GM23338 (cell line): ENCODE measurements around the gene MMP25. TPM values are rescaled to one million over a fixed set of nuclear protein-coding genes. Genes with fewer than 3 reads are reported as not detected.

Experiments
- ATAC-seq: fragments of 200-7000 bp; cut with Tn5 transposase; 3 replicates; pipeline ENCODE4 v1.9.1; 2020
- DNase-seq: peaks from one replicate; pipeline ENCODE4 v3.0.0-alpha.2; 2015; ENCODE audit warnings: low spot score
- H2AFZ ChIP-seq: fragments of 200-600 bp; sonication (generic); 2 replicates; pipeline ENCODE4 v1.8.0; 2016; ENCODE audit warnings: antibody characterized with exemption, mild to moderate bottlenecking, moderate library complexity
- H3F3A ChIP-seq: fragments of 200-600 bp; sonication (generic); replicated peaks from 2 replicates; pipeline ENCODE4 v1.8.0; 2017; ENCODE audit warnings: antibody characterized with exemption, mixed run types, low read depth
- H3K27ac ChIP-seq: fragments of 200-600 bp; sonication (generic); 2 replicates; pipeline ENCODE4 v1.6.1; 2016; ENCODE audit warnings: low read depth
- H3K27me3 ChIP-seq: fragments of 200-600 bp; sonication (generic); 2 replicates; pipeline ENCODE4 v1.8.0; 2016; ENCODE audit warnings: mild to moderate bottlenecking, mixed run types, moderate library complexity; ENCODE audit not compliant: insufficient read depth
- H3K36me3 ChIP-seq: fragments of 200-600 bp; sonication (generic); 2 replicates; pipeline ENCODE4 v1.8.0; 2016; ENCODE audit warnings: mild to moderate bottlenecking; ENCODE audit not compliant: insufficient read depth
- H3K4me1 ChIP-seq: fragments of 200-600 bp; sonication (generic); 2 replicates; pipeline ENCODE4 v1.8.0; 2016; ENCODE audit warnings: mild to moderate bottlenecking, moderate library complexity; ENCODE audit not compliant: insufficient read depth
- H3K4me2 ChIP-seq: fragments of 200-600 bp; sonication (generic); 2 replicates; pipeline ENCODE4 v1.7.1; 2017; ENCODE audit warnings: mixed run types
- H3K4me3 ChIP-seq: fragments of 200-600 bp; sonication (generic); 2 replicates; pipeline ENCODE4 v1.6.1; 2016; ENCODE audit warnings: mixed run types
- H3K79me2 ChIP-seq: fragments of 200-600 bp; sonication (generic); replicated peaks from 2 replicates; pipeline ENCODE4 v1.8.0; 2017; ENCODE audit warnings: mild to moderate bottlenecking; ENCODE audit not compliant: insufficient read depth
- H3K9me2 ChIP-seq: fragments of 200-600 bp; sonication (generic); 2 replicates; pipeline ENCODE4 v1.8.0; 2017; ENCODE audit not compliant: insufficient read depth
- H4K20me1 ChIP-seq: fragments of 200-600 bp; sonication (generic); replicated peaks from 2 replicates; pipeline ENCODE4 v1.8.0; 2017; ENCODE audit warnings: mild to moderate bottlenecking; ENCODE audit not compliant: insufficient read depth
- H3K27ac Mint-ChIP-seq: 2 replicates; pipeline ENCODE4 v1.8.0; 2020; ENCODE audit warnings: inconsistent platforms, mild to moderate bottlenecking, moderate library complexity, mixed read lengths
- H3K27me3 Mint-ChIP-seq: 3 replicates; pipeline ENCODE4 v1.8.0; 2022; ENCODE audit warnings: low read depth, mild to moderate bottlenecking, moderate library complexity, mixed read lengths, inconsistent platforms; ENCODE audit not compliant: insufficient read depth, poor library complexity
- H3K36me3 Mint-ChIP-seq: 3 replicates; pipeline ENCODE4 v1.8.0; 2021; ENCODE audit warnings: low read depth, mild to moderate bottlenecking, inconsistent platforms, moderate library complexity, mixed read lengths
- H3K4me1 Mint-ChIP-seq: 3 replicates; pipeline ENCODE4 v1.8.0; 2020; ENCODE audit warnings: mild to moderate bottlenecking, inconsistent platforms, mixed read lengths
- H3K4me3 Mint-ChIP-seq: 3 replicates; pipeline ENCODE4 v1.8.0; 2021; ENCODE audit warnings: moderate library complexity, mild to moderate bottlenecking, inconsistent platforms, mixed read lengths
- H3K9me3 Mint-ChIP-seq: 3 replicates; pipeline ENCODE4 v1.8.0; 2020; ENCODE audit warnings: moderate library complexity, mild to moderate bottlenecking, inconsistent platforms, mixed read lengths
- CREB1 ChIP-seq: fragments of 250-450 bp; sonication (Bioruptor Pico); IDR thresholded peaks from 2 replicates; pipeline ENCODE4 v1.5.0; 2020; ENCODE audit warnings: low read depth, mild to moderate bottlenecking, moderate library complexity
- EZH2 ChIP-seq: fragments of 200-600 bp; sonication (generic); IDR thresholded peaks from one replicate; pipeline ENCODE4 v1.8.0; 2017; ENCODE audit warnings: antibody characterized with exemption, mild to moderate bottlenecking, low read depth; ENCODE audit not compliant: unreplicated experiment
- EZH2phosphoT487 ChIP-seq: fragments of 200-600 bp; sonication (generic); IDR thresholded peaks from one replicate; pipeline ENCODE4 v1.8.1; 2018; ENCODE audit warnings: antibody characterized with exemption; ENCODE audit not compliant: unreplicated experiment
- JUNB ChIP-seq: IDR thresholded peaks from one replicate; pipeline ENCODE4 v1.6.1; 2016; ENCODE audit warnings: antibody characterized with exemption; ENCODE audit not compliant: unreplicated experiment
- NANOG ChIP-seq: IDR thresholded peaks from 2 replicates; pipeline ENCODE4 v1.6.1; 2016; ENCODE audit warnings: antibody characterized with exemption, borderline replicate concordance
- POLR2AphosphoS5 ChIP-seq: IDR thresholded peaks from 2 replicates; pipeline ENCODE4 v1.6.1; 2016; ENCODE audit warnings: antibody characterized with exemption, low read depth
- STAT1 ChIP-seq: IDR thresholded peaks from one replicate; pipeline ENCODE4 v1.6.1; 2016; ENCODE audit warnings: antibody characterized with exemption; ENCODE audit not compliant: unreplicated experiment
- ZNF114 ChIP-seq: fragments of 250-450 bp; sonication (Bioruptor Pico); IDR thresholded peaks from 2 replicates; pipeline ENCODE4 v1.5.0; 2020; ENCODE audit warnings: mild to moderate bottlenecking, moderate library complexity
- ZNF331 ChIP-seq: fragments of 250-450 bp; sonication (Bioruptor Pico); IDR thresholded peaks from 2 replicates; pipeline ENCODE4 v1.5.0; 2020; ENCODE audit warnings: low read depth, mild to moderate bottlenecking, moderate library complexity
- polyA plus RNA-seq: library from polyadenylated mRNA; unstranded; fragments of >200 nt; fragmentation: Nextera tagmentation; extraction: Ambion mirVana; gene quantifications from 2 replicates; pipeline ENCODE4 v1.2.1, GENCODE V29; 2016
- total RNA-seq: library from RNA; depleted of rRNA; stranded (reverse); fragments of >200 nt; shearing (Covaris generic); gene quantifications from 2 replicates; pipeline ENCODE4 v1.2.3, GENCODE V29; 2014
- TF ChIP-seq, protein P1 (sequence below): IDR thresholded peaks from one replicate; pipeline ENCODE4 v1.6.1; 2018; ENCODE audit warnings: antibody characterized with exemption; ENCODE audit not compliant: unreplicated experiment
- TF ChIP-seq, protein P2 (sequence below): IDR thresholded peaks from 2 replicates; pipeline ENCODE4 v1.6.1; 2016; ENCODE audit warnings: antibody characterized with exemption
- TF ChIP-seq, protein P3 (sequence below), 2 experiments: fragments of 200-600 bp in 1 of 2; sonication (generic) in 1 of 2; conservative IDR thresholded peaks; 2 replicates each; pipeline versions ENCODE4 v1.5.1 to v1.6.1; 2016 to 2017; ENCODE audit warnings: antibody characterized with exemption in 2 of 2, low read depth in 2 of 2, mild to moderate bottlenecking in 2 of 2, moderate library complexity in 1 of 2
- TF ChIP-seq, protein P4 (sequence below): fragments of 250-450 bp; sonication (Bioruptor Pico); IDR thresholded peaks from 2 replicates; pipeline ENCODE4 v1.5.0; 2020; ENCODE audit warnings: mild to moderate bottlenecking, moderate library complexity

Gene MMP25
- total and polyA plus RNA-seq, 2 experiments from 2014 or later = 7.7 to 15.9 TPM

DNA sequence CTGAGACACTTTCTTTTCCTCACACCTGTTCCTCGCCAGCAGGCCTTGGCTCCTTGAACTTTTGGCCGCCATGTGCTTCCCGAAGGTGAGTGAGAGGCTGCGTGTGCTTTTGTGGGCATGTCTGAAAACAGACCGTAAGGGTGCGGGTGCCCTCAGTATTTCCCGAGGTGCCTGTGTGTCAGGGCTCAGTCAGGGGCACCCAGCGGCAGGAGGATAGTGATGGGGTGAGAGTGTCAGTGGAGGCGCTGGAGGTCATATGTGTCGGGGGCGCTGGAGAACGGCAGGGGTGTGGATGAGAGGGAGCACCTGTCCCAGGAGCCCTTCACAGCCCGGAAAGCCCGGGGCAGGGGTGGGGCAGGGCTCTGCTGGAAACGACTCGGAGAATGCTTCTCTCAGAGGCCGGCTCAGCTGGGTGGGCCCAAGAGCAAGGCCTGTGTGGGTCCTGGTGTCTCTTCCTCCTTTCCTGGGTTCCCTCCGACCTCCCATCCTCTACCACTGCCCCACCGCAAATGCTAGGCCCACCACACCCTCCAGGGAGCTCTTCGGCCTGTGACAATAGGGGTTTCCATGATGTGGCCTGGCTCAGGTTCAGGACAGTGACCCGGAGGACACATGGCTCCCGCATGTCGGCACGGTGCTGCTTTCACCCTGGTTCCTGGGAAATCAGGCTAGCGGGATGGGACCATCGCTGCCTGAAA lies 19.5 kb downstream of the MMP25 start:
- TF ChIP-seq ZNF331 (no peak), NANOG (no peak), EZH2 (no peak), ZNF114 (CRISPR knock-in tag) (no peak), CREB1 (no peak), EZH2phosphoT487 (no peak), JUNB (no peak), STAT1 (no peak), POLR2AphosphoS5 (no peak)
- TF ChIP-seq, protein P1, sequence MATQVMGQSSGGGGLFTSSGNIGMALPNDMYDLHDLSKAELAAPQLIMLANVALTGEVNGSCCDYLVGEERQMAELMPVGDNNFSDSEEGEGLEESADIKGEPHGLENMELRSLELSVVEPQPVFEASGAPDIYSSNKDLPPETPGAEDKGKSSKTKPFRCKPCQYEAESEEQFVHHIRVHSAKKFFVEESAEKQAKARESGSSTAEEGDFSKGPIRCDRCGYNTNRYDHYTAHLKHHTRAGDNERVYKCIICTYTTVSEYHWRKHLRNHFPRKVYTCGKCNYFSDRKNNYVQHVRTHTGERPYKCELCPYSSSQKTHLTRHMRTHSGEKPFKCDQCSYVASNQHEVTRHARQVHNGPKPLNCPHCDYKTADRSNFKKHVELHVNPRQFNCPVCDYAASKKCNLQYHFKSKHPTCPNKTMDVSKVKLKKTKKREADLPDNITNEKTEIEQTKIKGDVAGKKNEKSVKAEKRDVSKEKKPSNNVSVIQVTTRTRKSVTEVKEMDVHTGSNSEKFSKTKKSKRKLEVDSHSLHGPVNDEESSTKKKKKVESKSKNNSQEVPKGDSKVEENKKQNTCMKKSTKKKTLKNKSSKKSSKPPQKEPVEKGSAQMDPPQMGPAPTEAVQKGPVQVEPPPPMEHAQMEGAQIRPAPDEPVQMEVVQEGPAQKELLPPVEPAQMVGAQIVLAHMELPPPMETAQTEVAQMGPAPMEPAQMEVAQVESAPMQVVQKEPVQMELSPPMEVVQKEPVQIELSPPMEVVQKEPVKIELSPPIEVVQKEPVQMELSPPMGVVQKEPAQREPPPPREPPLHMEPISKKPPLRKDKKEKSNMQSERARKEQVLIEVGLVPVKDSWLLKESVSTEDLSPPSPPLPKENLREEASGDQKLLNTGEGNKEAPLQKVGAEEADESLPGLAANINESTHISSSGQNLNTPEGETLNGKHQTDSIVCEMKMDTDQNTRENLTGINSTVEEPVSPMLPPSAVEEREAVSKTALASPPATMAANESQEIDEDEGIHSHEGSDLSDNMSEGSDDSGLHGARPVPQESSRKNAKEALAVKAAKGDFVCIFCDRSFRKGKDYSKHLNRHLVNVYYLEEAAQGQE = no peak
- TF ChIP-seq, protein P2, sequence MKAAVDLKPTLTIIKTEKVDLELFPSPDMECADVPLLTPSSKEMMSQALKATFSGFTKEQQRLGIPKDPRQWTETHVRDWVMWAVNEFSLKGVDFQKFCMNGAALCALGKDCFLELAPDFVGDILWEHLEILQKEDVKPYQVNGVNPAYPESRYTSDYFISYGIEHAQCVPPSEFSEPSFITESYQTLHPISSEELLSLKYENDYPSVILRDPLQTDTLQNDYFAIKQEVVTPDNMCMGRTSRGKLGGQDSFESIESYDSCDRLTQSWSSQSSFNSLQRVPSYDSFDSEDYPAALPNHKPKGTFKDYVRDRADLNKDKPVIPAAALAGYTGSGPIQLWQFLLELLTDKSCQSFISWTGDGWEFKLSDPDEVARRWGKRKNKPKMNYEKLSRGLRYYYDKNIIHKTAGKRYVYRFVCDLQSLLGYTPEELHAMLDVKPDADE = no peak
- TF ChIP-seq, protein P3, sequence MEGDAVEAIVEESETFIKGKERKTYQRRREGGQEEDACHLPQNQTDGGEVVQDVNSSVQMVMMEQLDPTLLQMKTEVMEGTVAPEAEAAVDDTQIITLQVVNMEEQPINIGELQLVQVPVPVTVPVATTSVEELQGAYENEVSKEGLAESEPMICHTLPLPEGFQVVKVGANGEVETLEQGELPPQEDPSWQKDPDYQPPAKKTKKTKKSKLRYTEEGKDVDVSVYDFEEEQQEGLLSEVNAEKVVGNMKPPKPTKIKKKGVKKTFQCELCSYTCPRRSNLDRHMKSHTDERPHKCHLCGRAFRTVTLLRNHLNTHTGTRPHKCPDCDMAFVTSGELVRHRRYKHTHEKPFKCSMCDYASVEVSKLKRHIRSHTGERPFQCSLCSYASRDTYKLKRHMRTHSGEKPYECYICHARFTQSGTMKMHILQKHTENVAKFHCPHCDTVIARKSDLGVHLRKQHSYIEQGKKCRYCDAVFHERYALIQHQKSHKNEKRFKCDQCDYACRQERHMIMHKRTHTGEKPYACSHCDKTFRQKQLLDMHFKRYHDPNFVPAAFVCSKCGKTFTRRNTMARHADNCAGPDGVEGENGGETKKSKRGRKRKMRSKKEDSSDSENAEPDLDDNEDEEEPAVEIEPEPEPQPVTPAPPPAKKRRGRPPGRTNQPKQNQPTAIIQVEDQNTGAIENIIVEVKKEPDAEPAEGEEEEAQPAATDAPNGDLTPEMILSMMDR (conservative IDR thresholded peaks at IDR 0.05; ENCODE audit: low read depth in 2 of 2) = no peak
- TF ChIP-seq, protein P4, sequence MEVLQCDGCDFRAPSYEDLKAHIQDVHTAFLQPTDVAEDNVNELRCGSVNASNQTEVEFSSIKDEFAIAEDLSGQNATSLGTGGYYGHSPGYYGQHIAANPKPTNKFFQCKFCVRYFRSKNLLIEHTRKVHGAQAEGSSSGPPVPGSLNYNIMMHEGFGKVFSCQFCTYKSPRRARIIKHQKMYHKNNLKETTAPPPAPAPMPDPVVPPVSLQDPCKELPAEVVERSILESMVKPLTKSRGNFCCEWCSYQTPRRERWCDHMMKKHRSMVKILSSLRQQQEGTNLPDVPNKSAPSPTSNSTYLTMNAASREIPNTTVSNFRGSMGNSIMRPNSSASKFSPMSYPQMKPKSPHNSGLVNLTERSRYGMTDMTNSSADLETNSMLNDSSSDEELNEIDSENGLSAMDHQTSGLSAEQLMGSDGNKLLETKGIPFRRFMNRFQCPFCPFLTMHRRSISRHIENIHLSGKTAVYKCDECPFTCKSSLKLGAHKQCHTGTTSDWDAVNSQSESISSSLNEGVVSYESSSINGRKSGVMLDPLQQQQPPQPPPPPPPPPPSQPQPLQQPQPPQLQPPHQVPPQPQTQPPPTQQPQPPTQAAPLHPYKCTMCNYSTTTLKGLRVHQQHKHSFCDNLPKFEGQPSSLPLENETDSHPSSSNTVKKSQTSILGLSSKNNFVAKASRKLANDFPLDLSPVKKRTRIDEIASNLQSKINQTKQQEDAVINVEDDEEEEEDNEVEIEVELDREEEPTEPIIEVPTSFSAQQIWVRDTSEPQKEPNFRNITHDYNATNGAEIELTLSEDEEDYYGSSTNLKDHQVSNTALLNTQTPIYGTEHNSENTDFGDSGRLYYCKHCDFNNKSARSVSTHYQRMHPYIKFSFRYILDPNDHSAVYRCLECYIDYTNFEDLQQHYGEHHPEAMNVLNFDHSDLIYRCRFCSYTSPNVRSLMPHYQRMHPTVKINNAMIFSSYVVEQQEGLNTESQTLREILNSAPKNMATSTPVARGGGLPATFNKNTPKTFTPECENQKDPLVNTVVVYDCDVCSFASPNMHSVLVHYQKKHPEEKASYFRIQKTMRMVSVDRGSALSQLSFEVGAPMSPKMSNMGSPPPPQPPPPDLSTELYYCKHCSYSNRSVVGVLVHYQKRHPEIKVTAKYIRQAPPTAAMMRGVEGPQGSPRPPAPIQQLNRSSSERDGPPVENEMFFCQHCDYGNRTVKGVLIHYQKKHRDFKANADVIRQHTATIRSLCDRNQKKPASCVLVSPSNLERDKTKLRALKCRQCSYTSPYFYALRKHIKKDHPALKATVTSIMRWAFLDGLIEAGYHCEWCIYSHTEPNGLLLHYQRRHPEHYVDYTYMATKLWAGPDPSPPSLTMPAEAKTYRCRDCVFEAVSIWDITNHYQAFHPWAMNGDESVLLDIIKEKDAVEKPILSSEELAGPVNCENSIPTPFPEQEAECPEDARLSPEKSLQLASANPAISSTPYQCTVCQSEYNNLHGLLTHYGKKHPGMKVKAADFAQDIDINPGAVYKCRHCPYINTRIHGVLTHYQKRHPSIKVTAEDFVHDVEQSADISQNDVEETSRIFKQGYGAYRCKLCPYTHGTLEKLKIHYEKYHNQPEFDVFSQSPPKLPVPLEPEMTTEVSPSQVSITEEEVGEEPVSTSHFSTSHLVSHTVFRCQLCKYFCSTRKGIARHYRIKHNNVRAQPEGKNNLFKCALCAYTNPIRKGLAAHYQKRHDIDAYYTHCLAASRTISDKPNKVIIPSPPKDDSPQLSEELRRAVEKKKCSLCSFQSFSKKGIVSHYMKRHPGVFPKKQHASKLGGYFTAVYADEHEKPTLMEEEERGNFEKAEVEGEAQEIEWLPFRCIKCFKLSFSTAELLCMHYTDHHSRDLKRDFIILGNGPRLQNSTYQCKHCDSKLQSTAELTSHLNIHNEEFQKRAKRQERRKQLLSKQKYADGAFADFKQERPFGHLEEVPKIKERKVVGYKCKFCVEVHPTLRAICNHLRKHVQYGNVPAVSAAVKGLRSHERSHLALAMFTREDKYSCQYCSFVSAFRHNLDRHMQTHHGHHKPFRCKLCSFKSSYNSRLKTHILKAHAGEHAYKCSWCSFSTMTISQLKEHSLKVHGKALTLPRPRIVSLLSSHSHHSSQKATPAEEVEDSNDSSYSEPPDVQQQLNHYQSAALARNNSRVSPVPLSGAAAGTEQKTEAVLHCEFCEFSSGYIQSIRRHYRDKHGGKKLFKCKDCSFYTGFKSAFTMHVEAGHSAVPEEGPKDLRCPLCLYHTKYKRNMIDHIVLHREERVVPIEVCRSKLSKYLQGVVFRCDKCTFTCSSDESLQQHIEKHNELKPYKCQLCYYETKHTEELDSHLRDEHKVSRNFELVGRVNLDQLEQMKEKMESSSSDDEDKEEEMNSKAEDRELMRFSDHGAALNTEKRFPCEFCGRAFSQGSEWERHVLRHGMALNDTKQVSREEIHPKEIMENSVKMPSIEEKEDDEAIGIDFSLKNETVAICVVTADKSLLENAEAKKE (CRISPR knock-in tag) = no peak
- no peaks in the 10 kb centered on the region for H4K20me1 ChIP-seq
- H2AFZ ChIP-seq = peak overlapping the region; percentile 76; the same call in 1 of the 2 replicates
- H3K27me3 Mint-ChIP-seq = peaks cover 22% of the 10 kb centered on the region
- H3K36me3 Mint-ChIP-seq = no peaks in the 10 kb centered on the region; the same call in 2 of the 3 replicates
- no peaks in the 10 kb centered on the region for H3K9me2 ChIP-seq
- H3K27ac Mint-ChIP-seq = no peak overlapping the region
- no peak overlapping the region for H3K27ac ChIP-seq
- DNase-seq (no peak), ATAC-seq (0 out of 3 replicates have a peak, but pooled peaks have one; percentile 11)
- no peaks in the 10 kb centered on the region; the same call in 2 of the 3 replicates for H3K9me3 Mint-ChIP-seq
- H3K4me3 ChIP-seq = no peak overlapping the region
- H3K36me3 ChIP-seq = no peaks in the 10 kb centered on the region
- no peak overlapping the region for H3K4me2 ChIP-seq
- 0 out of 2 replicates have a peak, but pooled peaks cover 4% of the 10 kb centered on the region for H3K27me3 ChIP-seq
- no peaks in the 10 kb centered on the region for H3K79me2 ChIP-seq
- no peaks in the 10 kb centered on the region for H3F3A ChIP-seq
- no peak overlapping the region; the same call in 2 of the 3 replicates for H3K4me3 Mint-ChIP-seq
- peaks cover 22% of the 10 kb centered on the region for H3K4me1 Mint-ChIP-seq
- 0 out of 2 replicates have a peak, but pooled peaks cover 4% of the 10 kb centered on the region for H3K4me1 ChIP-seq
